Heart right ventricle (tissue), 16 donors: ENCODE data around the gene MMUT. TPM values are rescaled to one million over a fixed set of nuclear protein-coding genes. Genes with fewer than 3 reads are reported as not detected.

Experiments
- ATAC-seq, 8 donors: fragments of 200-7000 bp; cut with Tn5 transposase; one replicate each; pipeline ENCODE4 v1.9.1; 2020; ENCODE audit warnings: mild to moderate bottlenecking in 8 of 8, moderate library complexity in 8 of 8, moderate number of reproducible peaks in 1 of 8
- DNase-seq, 2 donors: peaks; one replicate each; pipeline ENCODE4 v3.0.0-alpha.2; 2020
- H3K27ac ChIP-seq, 10 donors: fragments of 200-600 bp; sonication (generic) in 2 of 10; one replicate each; pipeline versions ENCODE4 v1.5.0 to v1.8.0; 2020 to 2022; ENCODE audit warnings: mild to moderate bottlenecking in 3 of 10
- H3K27me3 ChIP-seq, 7 donors: fragments of 200-600 bp; one replicate each; pipeline ENCODE4 v1.8.0; 2021 to 2022; ENCODE audit warnings: mild to moderate bottlenecking in 2 of 7
- H3K36me3 ChIP-seq, 9 donors: fragments of 200-600 bp; sonication (generic) in 1 of 9; one replicate each; pipeline versions ENCODE4 v1.5.0 to v1.8.0; 2020 to 2022; ENCODE audit warnings: mild to moderate bottlenecking in 2 of 9
- H3K4me1 ChIP-seq, 9 donors: fragments of 200-600 bp; sonication (generic) in 1 of 9; one replicate each; pipeline versions ENCODE4 v1.5.0 to v1.8.0; 2020 to 2022; ENCODE audit warnings: mild to moderate bottlenecking in 4 of 9
- H3K4me3 ChIP-seq, 10 donors: fragments of 200-600 bp; sonication (generic) in 2 of 10; one replicate each; pipeline versions ENCODE4 v1.5.0 to v1.8.0; 2020 to 2022; ENCODE audit warnings: mild to moderate bottlenecking in 7 of 10, moderate library complexity in 2 of 10
- H3K9me3 ChIP-seq, 11 donors: fragments of 200-600 bp in 10 of 11; sonication (generic) in 2 of 11; one replicate each; pipeline versions ENCODE4 v1.5.0 to v1.8.0; 2013 to 2022; ENCODE audit warnings: mild to moderate bottlenecking in 2 of 11, control low read depth in 1 of 11, moderate library complexity in 1 of 11
- WGBS, 2 donors: extraction: QIAGEN DNeasy Blood & Tissue Kit; methylation state at CpG; one replicate each; pipeline ENCODE4 v1.1.7; 2013; ENCODE audit warnings: inconsistent platforms in 1 of 2; 5-methylcytosine and 5-hydroxymethylcytosine counted together
- intact Hi-C, 10 donors: fragments of 100-400 bp; cut with DNase I; formaldehyde crosslinking; loops; one replicate each; pipeline versions ENCODE4 v1.11.1 to v1.14.2; 2022
- polyA plus RNA-seq, 2 donors: library from polyadenylated mRNA; stranded (reverse); fragments of 200-250 nt; gene quantifications; one replicate each; pipeline ENCODE4 v1.2.3, GENCODE V29; 2013
- total RNA-seq, 10 donors: library from RNA; stranded (reverse); fragmentation: NEBNext Ultra II Directional in 3 of 10; extraction: Animal tissue kit (Norgen Biotek cat#: 25700) in 3 of 10; gene quantifications; one replicate each; pipeline versions ENCODE4 v1.2.1 to v1.2.4, GENCODE V29; 2021 to 2023
- TF ChIP-seq, protein P1 (sequence below), 9 donors: fragments of 200-600 bp; sonication (generic) in 2 of 9; IDR thresholded peaks; one replicate each; pipeline versions ENCODE4 v1.5.0 to v1.8.0; 2021 to 2022; ENCODE audit warnings: antibody characterized with exemption in 9 of 9, mild to moderate bottlenecking in 5 of 9, moderate library complexity in 1 of 9
- donor health status: Arrhythmogenic right ventricular cardiomyopathy.
- donor health status: ischemic (EF 13 %, LVEDD 7.1; RV severe dilation, severe dysfunction).
- donor health status: healthy with polysubstance abuse.
- donor health status: DM: no; HTN: yes; CAD: no.
- donor health status: DM: no; HTN: no; CAD: no.
- donor health status: ischemic (EF 25% LVEDD 6.9; RV normal size, moderate dysfunction).
- donor health status: ischemic (EF 25% LVEDD 5.7; RV mildly dilated, moderate dysfunction).
- donor health status: healthy.
- donor health status: DM: yes; HTN: yes; CAD: no.
- donor health status: Ischemic cardiomyopathy.
- donor health status: ischemic (EF 35%, LVEDD 5.7; RV mildly dilated, moderate dysfunction).
- donor health status: nonischemic (EF 11% LVEDD 7.7; RV severe dilation, severe dysfunction).
- donor health status: DM: yes; HTN: yes; CAD: no.
- donor health status: PGD.
- donor health status: ischemic (EF 29% LVEDD 5.4; RV normal size, mild dysfunction).
- donor health status: nonischemic (EF 23%, LVEDD 6.1; RV moderate dilation, normal function).

MMUT gene
- total and polyA plus RNA-seq, 12 donors = 9.4 to 45.8 (median 38.0) TPM

DNA sequence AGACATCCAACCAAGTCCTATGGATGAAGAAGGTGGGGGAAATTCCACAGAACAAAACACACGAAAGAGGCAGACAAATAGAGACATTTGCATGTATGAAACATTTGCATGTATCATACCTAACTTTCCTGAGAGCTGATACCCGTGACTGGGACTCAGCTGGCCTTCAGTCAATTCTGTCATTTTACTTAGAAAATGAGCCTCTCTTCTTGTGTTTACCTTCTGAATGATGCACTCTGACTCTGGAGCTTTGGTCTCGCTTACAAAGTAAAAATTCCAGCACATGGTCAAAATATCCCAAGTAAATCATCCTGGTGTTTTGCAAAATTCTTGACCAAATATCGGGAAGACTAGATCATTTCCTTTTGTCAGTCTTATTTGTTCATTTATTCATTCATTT, 46.9 kb downstream of the MMUT start:
- ATAC-seq = no peak
- DNase-seq = no peak
- TF ChIP-seq, protein P1, sequence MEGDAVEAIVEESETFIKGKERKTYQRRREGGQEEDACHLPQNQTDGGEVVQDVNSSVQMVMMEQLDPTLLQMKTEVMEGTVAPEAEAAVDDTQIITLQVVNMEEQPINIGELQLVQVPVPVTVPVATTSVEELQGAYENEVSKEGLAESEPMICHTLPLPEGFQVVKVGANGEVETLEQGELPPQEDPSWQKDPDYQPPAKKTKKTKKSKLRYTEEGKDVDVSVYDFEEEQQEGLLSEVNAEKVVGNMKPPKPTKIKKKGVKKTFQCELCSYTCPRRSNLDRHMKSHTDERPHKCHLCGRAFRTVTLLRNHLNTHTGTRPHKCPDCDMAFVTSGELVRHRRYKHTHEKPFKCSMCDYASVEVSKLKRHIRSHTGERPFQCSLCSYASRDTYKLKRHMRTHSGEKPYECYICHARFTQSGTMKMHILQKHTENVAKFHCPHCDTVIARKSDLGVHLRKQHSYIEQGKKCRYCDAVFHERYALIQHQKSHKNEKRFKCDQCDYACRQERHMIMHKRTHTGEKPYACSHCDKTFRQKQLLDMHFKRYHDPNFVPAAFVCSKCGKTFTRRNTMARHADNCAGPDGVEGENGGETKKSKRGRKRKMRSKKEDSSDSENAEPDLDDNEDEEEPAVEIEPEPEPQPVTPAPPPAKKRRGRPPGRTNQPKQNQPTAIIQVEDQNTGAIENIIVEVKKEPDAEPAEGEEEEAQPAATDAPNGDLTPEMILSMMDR (IDR thresholded peaks at IDR 0.05) = no peak
- Histone ChIP-seq H3K4me3 (no peak overlapping the region), H3K27me3 (no peaks in the 10 kb centered on the region), H3K27ac (no peak overlapping the region), H3K9me3 (peaks cover 0 to 4% (median 0%) of the 10 kb centered on the region in 11 donors), H3K4me1 (no peaks in the 10 kb centered on the region), H3K36me3 (no peaks in the 10 kb centered on the region)
- intact Hi-C loops = loop anchor here in 3 of 10 donors (10.0 kb wide), 1 partner anchor 1631 kb away; the partner anchor contains the start of gene OPN5 (in 3 of the 3)
- WGBS, 2 donors = 86 to 90% methylated on average over 4 of the region's 4 CpGs

DNA sequence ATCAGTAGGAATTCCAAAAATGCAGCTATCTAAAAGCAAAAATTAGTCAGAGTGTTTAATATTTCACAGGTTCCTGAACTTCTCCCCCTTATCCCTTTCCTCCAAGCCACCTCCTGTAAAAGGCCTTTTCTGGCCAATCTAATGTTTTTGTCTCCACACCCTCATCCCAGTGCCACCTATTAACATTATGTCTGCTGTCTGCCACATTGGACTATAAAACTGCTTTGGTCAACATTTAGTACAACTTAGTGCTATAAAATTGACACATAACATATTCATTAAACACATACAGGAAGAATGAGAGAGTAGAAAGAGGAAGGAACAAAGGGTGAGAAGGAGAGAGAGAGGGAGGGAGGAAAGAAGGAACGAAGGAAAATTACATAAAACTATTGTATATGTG, 47.7 kb downstream of the MMUT start:
- 59 to 61% methylated on average over 1 of the region's 1 CpG for WGBS, 2 donors
- Histone ChIP-seq H3K4me1 (no peaks in the 10 kb centered on the region), H3K4me3 (no peak overlapping the region), H3K27ac (no peak overlapping the region), H3K27me3 (no peaks in the 10 kb centered on the region), H3K36me3 (no peaks in the 10 kb centered on the region), H3K9me3 (peaks cover 0 to 4% (median 0%) of the 10 kb centered on the region in 11 donors)
- no peak for DNase-seq
- intact Hi-C loops = loop anchor here in 3 of 10 donors (10.0 kb wide), 1 partner anchor 1631 kb away; the partner anchor contains the start of gene OPN5 (in 3 of the 3)
- TF ChIP-seq, protein P1 (IDR thresholded peaks at IDR 0.05) = no peak
- no peak for ATAC-seq

DNA sequence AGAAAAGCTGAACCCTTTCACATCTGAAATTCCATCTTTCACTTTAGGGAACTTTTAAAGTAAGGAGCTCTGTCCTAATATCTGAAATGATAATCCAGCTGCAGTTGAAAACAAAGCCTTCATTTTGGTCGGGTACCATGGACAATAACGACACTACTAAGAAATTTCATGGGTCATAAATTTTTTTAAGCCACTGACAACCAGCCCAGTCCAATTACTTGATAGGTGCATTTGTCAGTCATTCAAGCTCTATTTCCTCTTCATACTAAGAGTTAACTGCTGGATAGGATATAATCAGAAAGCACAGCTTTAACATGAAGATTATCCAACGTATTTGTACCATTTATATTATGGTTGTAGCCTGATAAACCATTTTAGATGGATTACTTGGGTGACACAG, 52.5 kb downstream of the MMUT start:
- no peaks in the 10 kb centered on the region for H3K27me3 ChIP-seq
- TF ChIP-seq, protein P1 (IDR thresholded peaks at IDR 0.05) = no peak
- no peak overlapping the region for H3K27ac ChIP-seq
- 60 to 71% methylated on average over 3 of the region's 3 CpGs for WGBS, 2 donors
- ATAC-seq (no peak), DNase-seq (no peak)
- no peaks in the 10 kb centered on the region for H3K36me3 ChIP-seq
- peaks cover 0 to 4% (median 0%) of the 10 kb centered on the region in 11 donors for H3K9me3 ChIP-seq
- peaks cover 0 to 5% (median 0%) of the 10 kb centered on the region in 9 donors for H3K4me1 ChIP-seq
- H3K4me3 ChIP-seq = no peak overlapping the region
- intact Hi-C loops = loop anchor here in 5 of 10 donors (5.0 to 10.0 kb wide), 2 partner anchors 1623 to 1626 kb away; partner anchors contain the start of gene OPN5 (in 3 of the 5)

DNA sequence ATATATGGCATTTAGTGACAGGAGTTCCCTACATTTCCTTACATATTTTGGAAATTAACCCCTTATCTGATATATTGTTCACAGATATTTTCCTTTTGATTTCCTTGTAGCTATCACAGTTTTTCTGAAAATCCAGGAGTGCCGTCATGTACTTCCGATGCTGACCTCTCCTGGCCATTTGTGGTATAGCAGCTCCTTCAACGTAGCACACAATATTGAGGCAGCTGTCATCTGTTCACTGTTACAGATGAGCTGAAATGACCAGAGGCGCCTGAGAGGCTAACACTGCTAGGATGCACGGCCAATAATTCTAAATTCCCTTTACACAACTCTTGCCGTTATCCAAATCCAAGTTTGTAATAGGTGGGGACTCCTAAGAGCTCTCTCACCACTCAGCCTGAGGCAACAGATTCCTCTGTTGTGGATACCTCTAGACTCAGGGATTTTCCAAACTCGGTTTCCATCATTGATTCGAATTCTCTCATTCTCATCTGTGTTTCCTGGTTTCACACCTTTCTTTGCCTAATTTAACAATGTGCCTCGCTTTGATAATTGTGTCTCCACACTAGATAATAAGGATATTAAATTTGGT, 53.0 kb downstream of the MMUT start:
- TF ChIP-seq, protein P1 (IDR thresholded peaks at IDR 0.05) = peak; percentile 53 to 89 (median 84)
- 18 to 20% methylated on average over 9 of the region's 9 CpGs for WGBS, 2 donors
- ATAC-seq = peak in 2 of 8 donors; percentile 69
- intact Hi-C loops = loop anchor here in 9 of 10 donors (5.0 to 10.0 kb wide), 2 partner anchors 1623 to 1625 kb away; partner anchors contain the start of gene OPN5 (in 3 of the 9)
- no peaks in the 10 kb centered on the region for H3K36me3 ChIP-seq
- no peak overlapping the region for H3K27ac ChIP-seq
- peak in 1 of 2 donors; percentile 58 for DNase-seq
- H3K27me3 ChIP-seq = no peaks in the 10 kb centered on the region
- peaks cover 0 to 4% (median 0%) of the 10 kb centered on the region in 11 donors for H3K9me3 ChIP-seq
- no peak overlapping the region for H3K4me3 ChIP-seq
- H3K4me1 ChIP-seq = peaks cover 0 to 5% (median 0%) of the 10 kb centered on the region in 9 donors
